Ovary (tissue), 9 donors: ENCODE measurements around the gene ENDOG. TPM values are rescaled to one million over a fixed set of nuclear protein-coding genes. Genes with fewer than 3 reads are reported as not detected.

Source experiments
- DNase-seq, 5 donors: peaks; one replicate each; pipeline ENCODE4 v3.0.0-alpha.2; 2019 to 2020
- H3K27ac ChIP-seq, 2 donors: fragments of 200-600 bp; one replicate each; pipeline versions ENCODE4 v1.5.1 to v1.8.0; 2019 to 2022
- H3K27me3 ChIP-seq: fragments of 200-600 bp; one replicate; pipeline ENCODE4 v1.8.0; 2022
- H3K36me3 ChIP-seq: fragments of 200-600 bp; sonication (generic); one replicate; pipeline ENCODE4 v1.5.1; 2019
- H3K4me1 ChIP-seq: one replicate; pipeline ENCODE4 v1.8.1; 2013; ENCODE audit warnings: mild to moderate bottlenecking, moderate library complexity; ENCODE audit not compliant: insufficient read depth
- H3K4me3 ChIP-seq: fragments of 200-600 bp; sonication (generic); one replicate; pipeline ENCODE4 v1.5.1; 2017
- H3K9me3 ChIP-seq, 2 donors: fragments of 200-600 bp in 1 of 2; sonication (generic) in 1 of 2; one replicate each; pipeline versions ENCODE4 v1.5.1 to v1.8.1; 2013 to 2019; ENCODE audit warnings: mild to moderate bottlenecking in 1 of 2, moderate library complexity in 1 of 2
- EP300 ChIP-seq: sonication (generic); formaldehyde crosslinking; IDR thresholded peaks from one replicate; pipeline ENCODE4 v1.6.1; 2017; ENCODE audit warnings: antibody characterized with exemption
- POLR2A ChIP-seq: fragments of 450-650 bp; IDR thresholded peaks from one replicate; pipeline ENCODE4 v1.6.1; 2017; ENCODE audit warnings: antibody characterized with exemption, mild to moderate bottlenecking, moderate library complexity
- WGBS, 3 donors: extraction: QIAGEN DNeasy Blood & Tissue Kit in 1 of 3; methylation state at CpG; one replicate each; pipeline versions ENCODE4 v1.1.5 to v1.1.7; 2013 to 2017; 5-methylcytosine and 5-hydroxymethylcytosine counted together
- intact Hi-C, 4 donors: fragments of 100-400 bp; cut with DNase I; formaldehyde crosslinking; loops; one replicate each; pipeline versions ENCODE4 v1.11.0 to v1.15.1; 2022 to 2023
- polyA plus RNA-seq, 2 donors: library from polyadenylated mRNA; stranded (reverse); fragments of 200-250 nt in 1 of 2; fragments of 350-450 nt in 1 of 2; fragmentation: Illumina TruSeq in 1 of 2; extraction: RNeasy Lipid Tissue Mini Kit (QIAGEN cat#74804) in 1 of 2; gene quantifications; one replicate each; pipeline ENCODE4 v1.2.3, GENCODE V29; 2013 to 2014
- total RNA-seq, 7 donors: library from RNA; depleted of rRNA in 2 of 7; stranded (reverse); fragments of >200 nt in 2 of 7; fragmentation: NEBNext Ultra II Directional in 3 of 7; extraction: Animal tissue kit (Norgen Biotek cat#: 25700) in 3 of 7; gene quantifications; one replicate each; pipeline versions ENCODE4 v1.1.0 to v1.2.4, GENCODE V29; 2016 to 2023
- TF ChIP-seq, protein P1 (sequence below), 3 donors: fragments of 450-650 bp in 2 of 3; fragments of 200-600 bp in 1 of 3; IDR thresholded peaks; one replicate each; pipeline versions ENCODE4 v1.5.1 to v1.8.0; 2016 to 2022; ENCODE audit warnings: antibody characterized with exemption in 3 of 3, mild to moderate bottlenecking in 1 of 3
- donor health status: DM: no; HTN: no; CAD: no; lungs with moderate emphysema.
- donor health status: DM: no; HTN: no; CAD: no.
- donor health status: Bipolar disorder and iron deficiency.
- donor health status: DM: yes; HTN: yes; CAD: no.
- donor health status: DM: no; HTN: no; CAD: no.
- donor health status: DM: yes; HTN: yes; CAD: no.

The ENDOG gene
- total and polyA plus RNA-seq, 9 donors, result 3.6 to 23.7 (median 15.7) TPM

DNA sequence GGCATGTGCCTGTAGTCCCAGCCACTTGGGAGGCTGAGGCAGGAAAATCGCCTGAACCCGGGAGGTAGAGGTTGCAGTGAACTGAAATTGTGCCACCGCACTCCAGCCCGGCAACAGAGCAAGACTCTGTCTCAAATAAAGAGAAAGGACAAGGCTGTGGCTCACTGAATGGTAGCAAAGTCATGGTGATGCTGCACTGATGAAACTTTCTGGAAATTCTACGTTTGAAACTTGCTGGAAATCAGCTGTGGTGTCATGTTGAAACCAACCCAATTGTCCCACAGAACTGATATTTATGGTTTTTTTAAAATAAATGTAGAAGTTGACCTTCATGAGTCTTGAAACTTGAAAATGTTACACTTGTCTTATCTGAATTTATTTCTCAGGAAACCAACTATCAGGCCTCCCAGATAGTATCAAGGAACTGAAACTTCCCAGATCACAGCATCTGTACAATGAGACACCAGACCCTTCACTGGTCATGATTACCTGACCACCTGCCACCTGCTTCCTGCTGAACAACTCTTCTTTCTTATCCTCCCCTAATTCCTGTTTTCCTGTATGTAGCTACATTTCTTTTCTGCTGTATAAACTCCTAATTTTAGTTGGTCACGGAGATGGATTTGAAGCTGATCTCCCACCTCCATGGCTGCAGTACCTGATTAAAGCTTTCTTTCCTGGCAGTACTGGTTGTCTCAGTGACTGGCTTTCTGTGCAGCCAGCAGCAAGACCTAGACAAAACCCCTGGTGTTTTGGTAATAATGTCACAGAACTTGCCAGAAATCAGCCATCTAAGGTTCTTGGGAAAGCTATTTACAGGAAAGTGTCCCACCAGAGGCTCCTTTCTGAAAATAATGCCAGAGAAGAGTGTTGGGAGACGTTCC, 36.9 kb upstream of the ENDOG start:
- 76 to 83% (median 77%) methylated on average over 7 of the region's 7 CpGs for WGBS, 3 donors
- Histone ChIP-seq H3K4me1 (no peaks in the 10 kb centered on the region), H3K4me3 (no peak overlapping the region), H3K27me3 (no peaks in the 10 kb centered on the region), H3K27ac (no peak overlapping the region), H3K9me3 (no peaks in the 10 kb centered on the region), H3K36me3 (no peaks in the 10 kb centered on the region)
- intact Hi-C loops, result no loop called here
- TF ChIP-seq, protein P1, sequence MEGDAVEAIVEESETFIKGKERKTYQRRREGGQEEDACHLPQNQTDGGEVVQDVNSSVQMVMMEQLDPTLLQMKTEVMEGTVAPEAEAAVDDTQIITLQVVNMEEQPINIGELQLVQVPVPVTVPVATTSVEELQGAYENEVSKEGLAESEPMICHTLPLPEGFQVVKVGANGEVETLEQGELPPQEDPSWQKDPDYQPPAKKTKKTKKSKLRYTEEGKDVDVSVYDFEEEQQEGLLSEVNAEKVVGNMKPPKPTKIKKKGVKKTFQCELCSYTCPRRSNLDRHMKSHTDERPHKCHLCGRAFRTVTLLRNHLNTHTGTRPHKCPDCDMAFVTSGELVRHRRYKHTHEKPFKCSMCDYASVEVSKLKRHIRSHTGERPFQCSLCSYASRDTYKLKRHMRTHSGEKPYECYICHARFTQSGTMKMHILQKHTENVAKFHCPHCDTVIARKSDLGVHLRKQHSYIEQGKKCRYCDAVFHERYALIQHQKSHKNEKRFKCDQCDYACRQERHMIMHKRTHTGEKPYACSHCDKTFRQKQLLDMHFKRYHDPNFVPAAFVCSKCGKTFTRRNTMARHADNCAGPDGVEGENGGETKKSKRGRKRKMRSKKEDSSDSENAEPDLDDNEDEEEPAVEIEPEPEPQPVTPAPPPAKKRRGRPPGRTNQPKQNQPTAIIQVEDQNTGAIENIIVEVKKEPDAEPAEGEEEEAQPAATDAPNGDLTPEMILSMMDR (IDR thresholded peaks at IDR 0.05), result no peak
- TF ChIP-seq POLR2A, result no peak
- TF ChIP-seq EP300, result no peak
- DNase-seq, result no peak

- Histone ChIP-seq H3K4me1 (no peaks in the 10 kb centered on the region), H3K27ac (no peak overlapping the region), H3K4me3 (no peak overlapping the region), H3K36me3 (no peaks in the 10 kb centered on the region), H3K9me3 (no peaks in the 10 kb centered on the region), H3K27me3 (no peaks in the 10 kb centered on the region)
- intact Hi-C loops, result no loop called here
- DNase-seq, result no peak
- TF ChIP-seq, protein P1 (IDR thresholded peaks at IDR 0.05), result no peak
- no peak for TF ChIP-seq EP300
- no peak for TF ChIP-seq POLR2A
- 95 to 100% (median 97%) methylated on average over 1 of the region's 1 CpG for WGBS, 3 donors
Measured at GRCh38 chr9:128782669-128783068, 35.6 kb upstream of the ENDOG start.

DNA sequence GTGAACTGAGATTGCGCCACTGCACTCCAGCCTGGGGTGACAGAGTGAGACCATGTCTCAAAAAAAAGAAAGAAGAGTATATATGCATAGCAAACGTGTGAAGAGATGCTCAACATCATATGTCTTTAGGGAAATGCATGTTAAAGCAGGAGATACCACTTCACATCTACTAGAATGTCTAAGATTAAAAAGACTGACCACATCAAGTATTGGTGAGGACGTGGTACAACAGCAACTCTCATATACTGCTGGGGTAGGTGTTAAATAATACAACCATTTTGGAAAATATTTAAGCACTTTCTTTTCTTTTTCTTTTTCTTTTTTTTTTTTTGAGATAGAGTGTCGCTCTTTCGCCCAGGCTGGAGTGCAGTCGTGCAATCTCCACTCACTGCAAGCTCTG, 32.9 kb upstream of the ENDOG start:
- Histone ChIP-seq H3K4me3 (no peak overlapping the region), H3K36me3 (no peaks in the 10 kb centered on the region), H3K9me3 (no peaks in the 10 kb centered on the region), H3K4me1 (peaks cover 3% of the 10 kb centered on the region), H3K27me3 (no peaks in the 10 kb centered on the region), H3K27ac (no peak overlapping the region)
- DNase-seq, result no peak
- WGBS, 3 donors, result 93 to 96% (median 95%) methylated on average over 6 of the region's 6 CpGs
- intact Hi-C loops, result no loop called here
- TF ChIP-seq POLR2A, result no peak
- TF ChIP-seq, protein P1 (IDR thresholded peaks at IDR 0.05), result no peak
- no peak for TF ChIP-seq EP300

DNA sequence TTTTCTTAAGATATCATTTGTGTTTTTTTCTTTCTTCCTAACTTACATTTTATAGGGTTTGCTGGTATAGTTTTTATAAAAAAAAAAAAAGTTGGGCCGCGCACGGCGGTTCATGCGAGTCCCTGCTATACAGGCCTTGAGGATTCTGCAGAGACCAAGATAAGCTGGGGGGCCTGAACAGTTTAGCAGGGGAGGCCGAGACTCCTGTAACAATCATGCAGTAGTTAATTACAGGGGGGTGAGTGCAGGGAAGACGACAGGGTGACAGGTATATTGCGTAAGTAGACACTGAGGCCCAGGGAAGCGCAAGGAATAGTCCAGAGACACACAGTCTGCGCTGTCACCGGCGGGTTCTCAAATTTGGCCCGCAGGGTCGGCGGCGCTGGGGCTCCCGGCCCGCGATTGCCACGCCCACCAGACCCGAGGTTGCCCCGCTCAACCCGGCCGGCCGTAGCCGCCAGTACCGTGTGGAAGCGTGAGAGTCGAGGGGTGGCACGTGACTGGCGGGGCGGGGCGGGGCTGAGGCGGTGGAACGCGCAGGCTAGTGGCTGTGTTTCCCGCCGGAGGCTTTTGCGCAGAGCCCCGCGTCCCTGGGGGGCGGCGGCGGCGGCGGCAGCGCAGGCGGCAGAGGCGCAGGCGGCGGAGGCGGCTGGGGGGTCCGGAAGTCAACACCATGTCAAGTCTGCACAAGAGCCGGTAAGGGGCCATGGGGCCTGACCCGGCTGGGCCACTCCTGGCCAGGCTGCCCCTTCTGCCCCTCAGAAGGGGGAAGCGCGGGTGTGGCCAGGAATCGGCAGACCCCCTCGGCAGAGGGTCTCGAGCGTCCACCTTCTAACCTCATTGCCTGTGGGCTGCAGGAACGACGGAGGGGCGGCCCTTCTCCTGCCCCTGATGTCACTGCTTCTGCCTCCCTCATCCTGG, 31.4 kb upstream of the ENDOG start, which contains the start of gene TBC1D13:
TBC1D13 (plus strand) TSS at position 573 of the 921 bp plus-strand sequence; CDS start at position 674, 101 bp downstream.
- intact Hi-C loops, result loop anchor here in 1 of 4 donors (2.0 kb wide), 1 partner anchor 14 kb away; no protein-coding TSS in a partner anchor
- peak; percentile 85 to 91 (median 89) for DNase-seq
- H3K27ac ChIP-seq, result peak within 1 kb of the TSS; percentile 26 to 83
- 4 to 7% (median 6%) methylated on average over 55 to 64 of the region's 64 CpGs for WGBS, 3 donors
- no peaks in the 10 kb centered on the region for H3K27me3 ChIP-seq
- H3K4me1 ChIP-seq, result peaks cover 3% of the 10 kb centered on the region
- TF ChIP-seq POLR2A (peak; percentile 59), EP300 (no peak)
- TF ChIP-seq, protein P1 (IDR thresholded peaks at IDR 0.05), result peak in 1 of 3 donors; percentile 10
- H3K36me3 ChIP-seq, result no peaks in the 10 kb centered on the region
- H3K9me3 ChIP-seq, result no peaks in the 10 kb centered on the region
- H3K4me3 ChIP-seq, result peak within 1 kb of the TSS; percentile 99
